NCI-H2171 (cell line): ENCODE data around the gene PRAMEF10.
"Not testable (repeated sequence)": the region's sequence is repeated elsewhere in the genome, so short reads cannot be mapped to it uniquely, and the experiment has no call there.

Experiments used
- DNase-seq: peaks from one replicate; lab custom pipeline; 2025; lab: John Stamatoyannopoulos, UW

PRAMEF10 gene, protein sequence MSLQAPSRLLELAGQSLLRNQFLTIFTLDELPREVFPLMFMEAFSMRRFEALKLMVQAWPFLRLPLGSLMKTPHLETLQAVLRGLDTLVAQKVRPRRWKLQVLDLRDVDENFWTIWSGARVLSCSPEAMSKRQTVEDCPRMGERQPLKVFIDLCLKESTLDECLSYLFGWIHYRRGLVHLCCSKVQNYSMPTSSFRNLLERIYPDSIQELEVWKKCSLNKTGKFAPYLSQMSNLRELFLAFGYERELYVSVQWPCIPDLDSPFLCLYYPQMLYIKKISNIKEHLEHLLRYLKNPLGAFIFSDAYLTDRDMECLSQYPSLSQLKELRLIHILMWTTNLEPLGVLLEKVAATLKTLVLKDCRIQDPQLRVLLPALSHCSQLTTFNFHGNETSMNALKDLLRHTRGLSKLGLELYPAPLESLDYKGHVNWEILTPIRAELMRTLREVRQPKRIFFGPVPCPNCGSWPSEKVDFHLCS

DNA sequence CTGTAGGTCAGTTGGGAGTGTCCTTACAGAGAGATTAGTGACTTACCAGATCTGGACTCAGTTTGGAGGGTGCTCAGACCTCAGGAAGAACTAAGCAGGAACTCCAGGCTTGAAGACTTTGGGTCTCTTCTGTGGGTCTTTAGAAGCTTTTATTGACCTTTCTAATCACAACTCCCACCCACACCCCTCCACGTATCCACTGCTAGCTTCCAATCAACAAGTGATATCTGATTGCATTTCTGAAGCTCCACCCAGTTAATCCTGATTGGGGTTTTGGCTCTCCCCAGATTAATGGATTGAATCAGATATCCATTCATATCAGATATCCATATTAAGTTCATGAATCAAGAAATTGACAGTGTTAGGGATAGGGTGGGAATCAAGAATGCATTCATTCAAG lies at the start of gene PRAMEF10:
TSS of gene PRAMEF10 (minus strand) at position 101 of the 400 bp plus-strand sequence. CDS start 2,423 bp downstream, outside the sequence.
- DNase-seq = not testable (repeated sequence)

- DNase-seq = not testable (repeated sequence)
Observed at GRCh38 chr1:12947480-12947879, 49.4 kb upstream of the PRAMEF10 start, which contains the start of gene PRAMEF6. Gene PRAMEF6 (minus strand): TSS chr1:12947580. CDS start chr1:12942518, 5,062 bp downstream.

DNA sequence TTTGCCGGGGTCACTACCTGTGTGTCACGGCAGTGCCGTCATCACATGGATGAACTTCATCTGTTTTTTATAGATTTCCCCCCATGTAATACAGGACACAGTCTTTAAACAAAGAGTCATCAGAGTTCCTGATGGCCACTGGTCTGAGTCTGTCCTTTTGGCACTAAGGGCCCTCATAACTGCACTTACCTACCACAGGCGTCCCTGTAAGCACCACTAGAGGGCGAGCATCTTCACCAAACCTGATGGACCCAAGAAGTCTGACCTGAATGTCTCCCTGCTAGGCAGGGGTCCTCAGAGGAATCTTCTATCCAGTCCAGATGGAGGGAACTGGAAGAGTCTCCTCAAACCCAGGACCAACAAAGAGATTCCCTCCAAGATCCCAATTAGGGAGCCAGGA lies 26.3 kb upstream of the PRAMEF10 start:
- not testable (repeated sequence) for DNase-seq

DNA sequence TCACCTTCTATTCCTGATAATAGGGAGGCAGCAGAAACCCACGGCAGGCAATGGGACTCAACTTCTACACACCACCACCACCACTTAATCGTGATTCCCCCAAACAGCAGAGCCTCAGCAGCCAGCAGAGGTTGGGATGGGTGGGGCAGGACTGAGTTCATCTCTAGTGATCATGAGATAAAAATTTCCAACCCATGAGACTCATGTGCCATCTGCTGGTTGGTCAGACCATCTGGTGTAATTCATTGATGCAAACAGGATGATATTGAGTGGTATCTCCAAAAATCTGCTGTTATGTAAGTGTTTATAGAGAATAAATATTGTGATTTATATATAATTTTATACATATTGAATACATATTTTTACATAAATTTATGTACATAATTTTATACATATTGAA lies 23.7 kb upstream of the PRAMEF10 start:
- not testable (repeated sequence) for DNase-seq

GRCh38 chr1:12916310-12916709 lies 18.2 kb upstream of the PRAMEF10 start, which contains the start of gene PRAMEF7:
Gene PRAMEF7 (plus strand): TSS chr1:12916610. CDS start chr1:12917693, 1,083 bp downstream.
- not testable (repeated sequence) for DNase-seq

- DNase-seq = not testable (repeated sequence)
Observed at GRCh38 chr1:12903793-12904572, 5.9 kb upstream of the PRAMEF10 start.

- DNase-seq = not testable (repeated sequence)
Observed at GRCh38 chr1:12899186-12899585, 1.1 kb upstream of the PRAMEF10 start.

DNA sequence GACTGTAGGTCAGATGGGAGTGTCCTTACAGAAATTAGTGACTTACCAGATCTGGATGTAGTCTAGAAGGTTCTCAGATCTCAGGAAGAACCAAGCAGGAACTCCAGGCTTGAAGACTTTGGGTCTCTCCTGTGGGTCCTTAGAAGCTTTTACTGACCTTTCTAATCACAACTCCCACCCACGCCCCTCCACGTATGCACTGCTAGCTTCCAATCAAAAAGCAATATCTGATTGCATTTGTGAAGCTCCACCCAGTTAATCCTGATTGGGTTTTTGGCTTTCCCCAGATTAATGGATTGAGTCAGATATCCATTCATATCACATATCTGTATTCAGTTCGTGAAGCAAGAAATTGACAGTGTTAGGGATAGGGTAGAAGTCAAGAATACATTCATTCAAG lies 12.0 kb downstream of the PRAMEF10 start, which contains the start of gene PRAMEF4:
TSS of gene PRAMEF4 (minus strand) at position 101 of the 400 bp plus-strand sequence. CDS start 2,807 bp downstream, outside the sequence.
- not testable (repeated sequence) for DNase-seq

DNA sequence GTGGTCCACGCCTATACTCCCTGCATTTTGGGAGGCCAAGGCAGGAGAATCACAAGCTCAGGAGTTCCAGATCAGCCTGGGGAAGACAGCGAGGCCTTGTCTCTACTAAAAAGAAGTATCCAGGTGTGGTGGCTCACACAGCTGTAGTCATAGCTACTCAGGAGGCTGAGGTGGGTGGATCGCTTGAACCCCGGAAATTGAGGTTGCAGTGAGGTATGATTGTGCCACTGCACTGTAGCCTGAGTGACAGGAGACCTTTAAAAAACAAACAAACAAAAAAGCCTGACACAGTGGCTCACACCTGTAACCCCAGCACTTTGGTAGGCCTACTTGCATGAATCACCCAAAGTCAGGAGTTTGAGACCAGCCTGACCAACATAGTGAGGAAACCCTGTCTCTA lies 19.6 kb downstream of the PRAMEF10 start:
- DNase-seq = not testable (repeated sequence)

DNA sequence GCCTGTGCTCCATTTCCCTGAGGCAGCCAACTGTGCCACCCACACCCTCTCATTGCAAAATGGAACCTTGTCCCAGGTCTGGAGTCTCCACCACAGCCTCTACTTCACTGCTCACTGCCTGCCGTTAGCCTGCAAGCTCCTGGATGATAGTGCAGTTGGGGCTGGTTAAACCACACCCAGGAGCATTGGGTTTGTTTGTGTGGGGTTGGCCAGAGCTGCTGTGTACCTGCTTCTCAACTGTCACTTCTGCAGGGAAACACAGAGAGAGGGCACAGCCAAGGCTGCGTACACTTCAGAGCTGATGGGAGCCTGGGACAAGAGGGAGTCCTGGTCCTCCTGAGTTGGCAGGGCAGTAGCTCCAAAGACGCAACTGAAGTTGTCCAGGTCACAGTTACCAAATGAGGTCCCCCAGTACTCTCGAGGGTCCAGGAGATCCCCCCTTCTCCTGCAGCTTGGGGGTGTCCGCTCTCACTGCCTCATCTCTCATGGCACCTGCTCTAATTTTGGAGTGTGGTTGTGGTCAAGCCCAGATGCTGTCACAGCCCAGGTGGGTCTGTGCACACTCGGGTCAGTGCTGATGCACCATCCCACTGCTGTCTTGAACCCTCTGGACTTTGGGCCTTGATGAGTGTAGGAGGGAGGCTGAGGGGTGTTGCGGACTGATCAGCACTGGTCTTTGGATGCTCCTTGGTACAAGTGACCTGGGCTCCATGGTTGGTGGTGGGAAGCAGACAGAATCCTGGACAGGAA lies 34.8 kb downstream of the PRAMEF10 start:
- DNase-seq = not testable (repeated sequence)

GRCh38 chr1:12856786-12857185 lies 41.3 kb downstream of the PRAMEF10 start, which contains the start of gene PRAMEF2:
Gene PRAMEF2 (plus strand): TSS chr1:12857086. CDS start chr1:12859010, 1,924 bp downstream.
- DNase-seq = not testable (repeated sequence)

- no peak for DNase-seq
Observed at GRCh38 chr1:12851779-12852178, 46.3 kb downstream of the PRAMEF10 start.

GRCh38 chr1:12848620-12849019 lies 49.5 kb downstream of the PRAMEF10 start, which contains the start of gene HNRNPCL1:
Gene HNRNPCL1 (minus strand): TSS chr1:12848720. CDS start chr1:12848289, 431 bp downstream.
- DNase-seq = not testable (repeated sequence)
